ENCODE results near the gene CSTPP1.

The CSTPP1 gene, protein sequence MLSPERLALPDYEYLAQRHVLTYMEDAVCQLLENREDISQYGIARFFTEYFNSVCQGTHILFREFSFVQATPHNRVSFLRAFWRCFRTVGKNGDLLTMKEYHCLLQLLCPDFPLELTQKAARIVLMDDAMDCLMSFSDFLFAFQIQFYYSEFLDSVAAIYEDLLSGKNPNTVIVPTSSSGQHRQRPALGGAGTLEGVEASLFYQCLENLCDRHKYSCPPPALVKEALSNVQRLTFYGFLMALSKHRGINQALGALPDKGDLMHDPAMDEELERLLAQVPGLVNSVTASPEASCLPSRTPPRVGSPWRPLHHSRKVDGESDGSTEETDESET

DNA sequence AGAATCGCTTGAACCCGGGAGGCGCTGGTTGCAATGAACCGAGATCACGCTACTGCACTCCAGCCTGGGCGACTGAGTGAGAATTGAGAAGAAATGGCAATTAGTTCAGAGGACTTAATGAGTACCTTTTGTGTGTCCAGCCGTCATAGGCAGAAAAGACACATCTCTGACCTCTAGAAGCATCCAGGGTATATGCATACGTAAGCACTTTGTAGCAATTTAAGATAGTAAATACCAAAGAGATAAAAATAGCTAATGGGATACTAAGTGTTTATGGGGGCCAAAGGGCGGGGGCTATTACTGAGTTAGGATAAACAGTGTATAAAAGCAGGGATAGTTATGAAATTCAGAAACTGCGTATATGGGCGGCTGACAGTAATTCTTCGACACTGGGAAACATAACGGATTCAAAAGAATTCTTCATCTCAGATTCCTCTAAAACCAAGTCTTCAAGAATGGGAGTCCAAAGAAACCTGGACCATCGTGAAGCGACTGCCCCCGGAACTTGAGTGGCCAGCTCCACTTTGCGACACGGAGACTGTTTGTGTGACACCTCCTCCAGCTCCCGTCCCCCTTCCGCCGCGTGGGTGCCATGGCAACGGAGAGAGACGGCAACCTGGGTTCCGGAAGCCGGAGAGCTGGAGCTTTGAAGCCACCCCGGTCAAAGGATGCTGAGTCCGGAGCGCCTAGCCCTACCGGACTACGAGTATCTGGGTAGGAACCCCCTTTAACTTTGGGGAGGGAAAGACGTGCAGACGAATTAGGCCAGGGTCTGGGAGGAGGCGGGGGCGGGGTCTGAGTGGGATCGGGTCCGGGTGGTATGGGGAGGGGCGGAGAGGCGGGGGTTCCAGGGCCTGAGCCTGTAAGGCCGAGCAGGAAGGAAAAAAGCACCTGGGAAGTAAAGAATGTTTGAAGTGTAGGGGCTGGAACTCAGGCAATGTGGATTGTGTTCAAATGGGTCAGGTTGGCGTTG is at the start of gene CSTPP1:
CSTPP1 (plus strand) TSS at position 624 of the 973 bp plus-strand sequence; CDS start at position 669, 45 bp downstream.
- peak; percentile 5 for FAIRE-seq
- DNase-seq (ENCODE audit: low spot score) = peak; percentile 77

DNA sequence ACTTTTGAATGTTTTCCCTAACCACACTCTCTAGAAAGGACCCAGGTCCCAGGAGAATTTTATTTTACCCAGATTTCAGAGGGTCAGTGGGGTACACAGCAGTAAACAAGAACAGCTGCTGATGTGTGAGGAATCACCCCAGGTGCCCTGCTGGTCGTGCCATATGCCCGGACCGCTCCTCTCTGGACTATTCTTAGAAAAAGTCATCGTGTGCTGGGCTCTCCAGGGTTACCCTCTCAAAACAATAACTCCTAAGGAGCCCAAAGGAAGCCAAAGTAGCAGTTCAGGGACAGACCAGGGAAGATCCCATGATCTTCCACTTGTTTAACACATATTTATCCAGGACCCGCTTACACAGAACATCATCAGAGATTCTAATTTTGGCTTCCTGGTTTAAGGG is 47.9 kb upstream of the CSTPP1 start:
- no peak for FAIRE-seq
- no peak for DNase-seq (ENCODE audit: low spot score)

DNA sequence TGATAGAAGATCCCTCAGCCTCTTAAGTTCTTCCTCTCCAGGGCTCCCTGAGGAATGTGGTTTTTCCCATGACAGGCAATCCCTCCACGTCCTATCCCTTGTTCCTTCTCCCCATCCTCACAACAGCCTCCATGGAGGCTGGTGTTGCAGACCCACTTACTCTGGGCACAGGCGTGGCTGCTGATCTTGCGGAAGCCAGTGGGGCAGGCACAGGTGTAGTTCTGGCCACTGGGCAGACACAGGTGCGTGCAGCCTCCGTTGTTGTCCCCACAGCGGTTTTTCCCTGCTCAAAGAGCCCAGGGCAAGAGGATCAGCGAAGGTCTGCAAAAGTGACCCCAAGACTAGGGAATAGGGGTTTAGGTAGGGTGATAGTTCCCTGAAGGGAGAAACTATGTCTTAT is 47.3 kb upstream of the CSTPP1 start:
- FAIRE-seq (no peak), DNase-seq (ENCODE audit: low spot score) (no peak)

DNA sequence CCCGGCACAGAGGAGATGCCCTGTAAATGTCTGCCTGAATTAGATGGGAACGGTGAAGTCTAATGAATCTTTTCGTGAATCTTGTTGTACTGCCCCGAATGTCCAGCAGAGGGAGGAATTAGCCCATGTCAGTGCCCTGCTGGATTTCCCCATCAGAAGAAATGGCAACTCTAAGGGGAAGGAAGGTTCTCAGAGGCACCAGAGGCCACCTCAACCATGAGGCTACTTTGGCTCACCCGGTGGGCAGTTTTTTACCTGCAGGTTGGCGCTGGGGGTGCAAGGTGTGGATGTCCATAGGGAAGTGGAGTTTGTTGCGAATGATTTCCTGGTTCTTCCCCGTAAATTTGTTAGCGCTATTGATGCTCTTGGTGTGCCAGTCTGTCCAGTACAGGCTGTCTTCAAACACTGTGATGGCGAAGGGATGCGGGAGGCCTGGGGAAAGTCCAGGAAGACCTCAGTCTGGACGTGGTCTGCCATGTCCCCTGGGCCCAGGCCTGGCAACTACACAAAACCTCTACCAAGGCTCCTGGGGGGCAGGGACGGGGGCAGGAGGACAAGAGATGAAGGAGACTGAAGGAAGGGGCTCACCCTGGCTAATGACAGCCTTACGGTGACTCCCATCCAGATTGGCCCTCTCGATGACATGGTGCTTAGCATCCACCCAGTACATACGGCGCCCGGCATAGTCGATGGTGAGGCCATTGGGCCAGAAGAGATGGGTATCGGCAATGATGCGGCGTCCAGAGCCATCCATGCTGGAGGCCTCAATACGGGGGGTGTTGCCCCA is 46.7 kb upstream of the CSTPP1 start:
- FAIRE-seq (no peak), DNase-seq (ENCODE audit: low spot score) (peak; percentile 43)

DNA sequence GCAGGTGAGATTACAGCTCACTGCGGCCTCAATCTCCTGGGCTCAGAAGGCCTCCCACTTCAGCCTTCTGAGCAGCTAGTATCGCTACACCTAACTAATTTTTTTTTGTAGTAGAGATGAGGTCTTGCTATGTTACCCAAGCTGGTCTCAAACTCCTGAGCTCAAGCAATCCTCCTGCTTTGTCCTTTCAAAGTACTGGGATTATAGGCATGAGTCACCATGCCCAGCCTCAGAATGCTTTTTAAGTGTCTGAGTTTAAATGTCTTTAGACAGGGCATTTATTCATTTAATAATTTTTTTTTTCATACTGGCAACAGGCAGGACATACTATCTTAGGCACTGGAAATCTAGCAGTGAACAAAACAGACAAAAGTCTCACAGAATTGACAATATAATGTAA is 45.9 kb upstream of the CSTPP1 start:
- DNase-seq (ENCODE audit: low spot score) = no peak
- no peak for FAIRE-seq

DNA sequence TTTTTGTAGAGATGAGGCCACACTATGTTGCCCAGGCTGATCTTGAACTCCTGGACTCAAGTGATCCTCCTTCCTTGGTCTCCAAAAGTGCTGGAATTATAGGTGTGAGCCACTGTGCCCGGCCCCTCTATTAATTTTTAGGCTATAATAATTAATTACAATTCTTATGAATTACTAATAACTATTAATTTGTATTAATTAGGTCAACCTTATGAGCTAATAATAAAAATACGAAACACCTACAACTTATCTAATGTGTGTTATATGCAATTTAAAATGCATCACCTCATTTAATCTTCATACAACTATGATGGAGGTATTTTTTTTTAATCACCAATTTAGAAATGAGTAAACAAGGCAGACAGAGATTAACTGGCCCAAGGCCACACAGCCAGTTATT is 44.5 kb upstream of the CSTPP1 start:
- no peak for FAIRE-seq
- no peak for DNase-seq (ENCODE audit: low spot score)

DNA sequence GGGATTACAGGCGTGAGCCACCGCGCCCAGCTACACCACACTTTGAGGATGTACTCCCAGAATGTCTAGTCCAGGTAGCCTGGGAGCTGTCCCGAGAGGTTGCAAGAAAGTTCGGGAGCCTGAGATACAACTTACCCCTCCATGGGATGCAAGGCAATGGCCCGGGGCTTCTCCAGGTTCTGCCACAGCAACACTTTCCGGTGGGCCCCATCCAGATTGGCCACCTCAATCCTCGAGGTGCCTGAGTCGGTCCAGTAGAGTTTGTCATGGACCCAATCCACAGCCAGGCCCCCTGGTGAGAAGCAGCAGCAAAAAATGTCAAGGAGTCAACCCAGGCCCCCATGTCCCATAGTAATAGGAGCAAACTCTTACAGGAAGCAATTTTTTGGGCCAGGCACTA is 43.7 kb upstream of the CSTPP1 start:
- FAIRE-seq (no peak), DNase-seq (ENCODE audit: low spot score) (no peak)

DNA sequence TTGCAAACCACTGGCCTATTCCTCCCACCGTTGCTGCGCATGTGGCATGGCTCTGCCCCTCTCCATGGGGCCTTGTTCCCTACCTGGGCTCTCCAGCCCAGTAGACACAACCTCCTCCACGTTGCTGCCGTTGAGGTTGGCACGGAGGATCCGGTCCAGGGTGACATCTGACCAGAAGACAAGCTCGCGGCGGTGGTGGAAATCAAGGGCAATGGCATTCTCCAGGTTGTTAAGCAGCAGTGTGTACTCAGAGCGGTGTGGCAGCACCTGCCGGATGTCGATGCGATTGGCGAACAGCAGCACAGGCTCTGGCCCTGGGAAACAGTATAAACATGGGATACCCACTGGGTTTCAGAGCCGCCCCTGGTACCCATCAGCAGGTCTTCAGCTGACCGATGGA is 42.1 kb upstream of the CSTPP1 start:
- FAIRE-seq = no peak
- DNase-seq (ENCODE audit: low spot score) = no peak

DNA sequence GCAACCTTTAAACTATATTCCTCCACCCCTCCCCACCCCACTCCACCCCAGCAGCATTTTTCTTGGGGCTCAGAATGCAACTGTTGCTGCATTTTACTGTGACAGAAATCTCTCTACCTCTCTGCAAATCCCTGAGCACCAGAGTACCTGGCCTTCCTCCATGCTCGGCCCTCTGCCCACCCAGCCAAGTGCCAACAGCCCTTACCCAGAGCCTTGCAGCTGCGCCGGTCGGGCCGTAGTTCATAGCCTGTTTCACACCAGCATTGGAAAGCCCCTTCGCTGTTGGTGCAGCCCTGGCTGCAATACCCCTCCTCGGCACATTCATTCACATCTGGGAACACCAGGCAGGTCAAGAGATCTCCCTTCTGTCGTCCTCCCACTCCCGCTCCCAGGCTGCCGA is 41.6 kb upstream of the CSTPP1 start:
- DNase-seq (ENCODE audit: low spot score) = no peak
- FAIRE-seq = no peak

DNA sequence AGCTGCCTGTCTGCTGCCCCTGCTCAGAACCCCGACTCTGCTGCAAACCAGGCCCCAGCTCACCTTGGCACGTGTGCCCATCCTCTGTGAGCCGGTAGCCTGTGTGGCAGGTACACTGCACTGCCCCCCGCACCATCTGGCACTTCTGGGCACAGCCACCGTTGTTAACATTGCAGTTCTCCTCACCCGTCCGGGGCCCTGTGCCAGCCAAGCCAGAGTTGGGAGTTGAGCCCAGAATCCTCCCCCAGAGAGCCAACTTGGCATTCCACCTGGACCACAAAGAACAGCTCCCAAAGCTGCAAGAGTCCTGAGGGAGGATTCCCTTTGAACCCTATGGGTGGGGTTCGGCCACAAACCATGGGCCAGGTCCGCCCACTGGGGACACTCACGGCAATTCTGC is 40.7 kb upstream of the CSTPP1 start:
- DNase-seq (ENCODE audit: low spot score) (no peak), FAIRE-seq (no peak)

DNA sequence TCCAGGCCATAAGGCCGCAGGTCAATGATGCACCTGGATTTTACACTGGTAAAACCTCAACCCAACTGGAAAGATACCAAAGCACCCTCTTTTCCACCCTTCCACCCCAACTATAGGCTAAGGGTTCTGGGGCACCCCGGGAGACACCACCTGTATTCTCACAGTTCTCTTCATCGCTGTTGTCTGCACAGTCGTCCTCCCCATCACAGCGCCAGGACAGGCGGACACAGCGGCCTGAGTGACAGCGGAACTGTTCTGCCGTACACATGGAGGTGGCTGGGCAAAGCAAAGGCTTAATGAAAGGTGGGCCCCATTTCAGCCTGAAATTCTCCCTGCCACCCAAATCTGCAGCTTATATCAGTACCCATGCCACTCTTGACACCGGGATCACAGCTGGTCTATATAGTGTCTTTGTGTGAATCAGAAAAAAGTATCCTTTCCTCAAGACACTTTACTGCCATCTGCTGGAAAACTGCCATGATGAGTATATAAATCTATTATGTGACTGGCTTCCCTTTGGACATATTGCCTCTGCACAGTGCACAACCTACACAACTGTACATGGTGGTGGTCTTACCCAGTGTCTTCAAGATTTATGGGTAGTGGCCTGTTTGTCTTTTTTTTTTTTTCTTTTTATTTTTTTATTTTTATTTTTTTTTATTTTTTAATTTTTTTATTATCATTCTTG is 39.7 kb upstream of the CSTPP1 start:
- no peak for FAIRE-seq
- peak; percentile 29 for DNase-seq (ENCODE audit: low spot score)

DNA sequence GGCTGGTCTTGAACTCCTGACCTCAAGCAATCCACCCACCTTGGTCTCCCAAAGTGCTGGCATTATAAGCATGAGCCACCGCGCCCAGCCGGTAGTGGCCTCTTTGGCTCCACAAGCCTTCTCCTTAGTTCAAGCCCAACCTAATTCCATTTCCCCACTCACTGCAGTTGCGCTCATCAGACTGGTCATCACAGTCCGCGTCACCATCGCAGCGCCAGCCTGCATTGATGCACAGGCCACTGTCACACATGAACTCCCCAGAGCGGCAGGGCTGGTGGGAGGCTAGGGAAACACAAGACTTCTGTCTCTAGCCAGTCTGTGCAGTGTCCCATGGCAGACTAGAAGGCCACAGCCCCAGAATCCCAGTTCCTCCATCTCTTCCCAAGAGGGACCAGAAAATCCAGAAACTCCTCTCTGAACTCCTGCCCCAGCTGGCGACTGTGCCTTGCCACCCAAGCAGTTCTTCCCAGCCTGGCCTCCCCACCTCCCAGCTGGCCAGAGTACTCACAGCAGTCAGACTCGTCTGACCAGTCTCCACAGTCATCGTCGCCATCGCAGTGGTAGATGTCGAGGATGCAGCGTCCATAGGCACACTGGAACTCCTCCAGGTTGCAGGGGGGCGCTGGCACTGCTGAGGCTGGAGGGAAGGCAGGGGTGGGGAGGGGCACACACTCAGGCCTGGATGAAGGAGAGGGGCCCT is 38.0 kb upstream of the CSTPP1 start:
- FAIRE-seq (no peak), DNase-seq (ENCODE audit: low spot score) (no peak)

DNA sequence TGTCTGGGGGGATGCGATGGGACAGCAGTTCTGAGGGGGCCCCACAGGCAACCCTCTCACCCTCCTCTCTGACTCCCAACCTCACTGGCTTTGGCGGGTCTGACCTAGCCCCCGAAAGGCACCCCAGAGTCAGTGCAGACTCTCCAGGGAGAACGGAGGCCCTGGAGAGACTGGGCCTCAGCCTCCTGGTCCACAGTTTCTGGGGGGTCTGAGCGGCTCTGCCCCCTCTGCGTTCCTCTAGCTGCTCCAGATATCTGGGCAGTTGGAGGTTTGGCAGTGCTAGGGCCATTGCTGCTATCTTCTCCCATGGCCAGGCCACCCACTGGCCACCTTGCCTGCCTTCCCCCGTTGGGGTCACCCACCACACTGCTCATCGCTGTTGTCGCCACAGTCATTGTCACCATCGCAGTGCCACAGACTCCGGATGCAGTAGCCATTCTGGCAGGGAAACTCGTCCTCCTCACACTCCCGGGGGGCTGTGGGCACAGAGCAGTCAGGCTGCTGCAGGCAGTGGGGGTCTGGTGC is 37.0 kb upstream of the CSTPP1 start:
- FAIRE-seq (no peak), DNase-seq (ENCODE audit: low spot score) (no peak)

DNA sequence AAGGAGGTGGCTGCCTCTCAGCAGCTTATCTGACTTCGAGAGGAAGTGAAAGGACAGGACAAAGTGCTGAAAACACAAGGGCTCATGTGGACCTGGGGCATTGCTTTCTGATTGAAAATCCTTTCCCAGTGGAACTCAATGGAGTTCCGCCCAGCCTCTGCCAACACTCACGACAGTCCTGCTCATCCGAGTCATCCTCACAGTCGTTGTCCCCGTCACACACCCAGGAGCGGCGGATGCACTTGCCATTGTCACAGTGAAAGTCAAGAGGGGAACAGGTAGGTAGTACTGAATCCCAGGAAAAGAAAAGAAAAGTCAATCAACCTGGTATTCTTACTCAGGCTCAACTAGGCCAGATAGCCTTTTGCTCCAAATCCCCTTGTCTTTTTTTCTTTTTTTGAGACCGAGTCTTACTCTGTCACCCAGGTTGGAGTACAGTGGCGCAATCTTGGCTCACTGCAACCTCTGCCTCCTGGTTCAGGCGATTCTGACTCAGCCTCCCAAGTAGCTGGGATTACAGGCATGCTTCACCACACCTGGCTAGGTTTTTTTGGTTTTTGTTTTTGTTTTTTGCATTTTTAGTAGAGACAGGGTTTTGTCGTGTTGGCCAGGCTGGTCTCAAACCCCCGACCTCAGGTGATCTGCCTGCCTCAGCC is 36.3 kb upstream of the CSTPP1 start:
- no peak for FAIRE-seq
- DNase-seq (ENCODE audit: low spot score) = no peak

DNA sequence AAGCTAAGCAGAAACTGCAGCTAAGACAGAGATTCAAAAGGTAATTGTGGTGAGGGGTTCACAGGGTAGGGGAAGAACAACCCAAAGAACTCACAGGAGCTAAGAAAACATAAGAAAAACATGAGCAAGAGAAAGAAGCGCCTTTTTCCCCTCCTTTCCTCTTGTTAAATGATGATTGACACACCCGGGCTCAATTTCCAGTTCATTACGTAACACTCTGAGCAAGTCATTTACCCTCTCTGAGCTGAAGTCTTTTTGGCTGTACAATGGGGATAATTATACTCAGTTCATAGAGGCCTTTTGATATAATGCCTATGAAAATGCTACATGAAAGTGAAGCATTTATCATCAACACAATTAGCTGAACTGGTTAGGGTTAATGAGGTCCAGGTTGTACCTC is 35.4 kb upstream of the CSTPP1 start:
- FAIRE-seq (no peak), DNase-seq (ENCODE audit: low spot score) (no peak)

DNA sequence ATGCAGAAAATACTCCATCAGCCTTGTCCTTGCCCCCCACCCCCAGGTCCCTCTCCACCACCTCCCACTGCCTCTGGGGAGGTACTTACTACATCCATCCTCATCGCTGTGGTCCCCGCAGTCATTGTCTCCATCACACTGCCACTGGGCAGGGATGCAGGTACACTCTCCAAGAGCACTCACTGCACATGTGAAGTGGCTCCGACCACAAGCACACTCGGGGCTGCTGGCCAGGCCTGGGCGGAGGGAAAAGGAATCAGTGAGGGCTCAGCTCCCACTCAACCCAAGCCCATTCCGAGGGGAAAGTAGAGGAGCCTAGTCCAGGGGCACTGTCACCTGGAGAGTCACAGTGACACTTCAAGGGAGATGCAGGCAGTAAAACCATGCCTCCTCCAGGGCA is 33.9 kb upstream of the CSTPP1 start:
- no peak for FAIRE-seq

DNA sequence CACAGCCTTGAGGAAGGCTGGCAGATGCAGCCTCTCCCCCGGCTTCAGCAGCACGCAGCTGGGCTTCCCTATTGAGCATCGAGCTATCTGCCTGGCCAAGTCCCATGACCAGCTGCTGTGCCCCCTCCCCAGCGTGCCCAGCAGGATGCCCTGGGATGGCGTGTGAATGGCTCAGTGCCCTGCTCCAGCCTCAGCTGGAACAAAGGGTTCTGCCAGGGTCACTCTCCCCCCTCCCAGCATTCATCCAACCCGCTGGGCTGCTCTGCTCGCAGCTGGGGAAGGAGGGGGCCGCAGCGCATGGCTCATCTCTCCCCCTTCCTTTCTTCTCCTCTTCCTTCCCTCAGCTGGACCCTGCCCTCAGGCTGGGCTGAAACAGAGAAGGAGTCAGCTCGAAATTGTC is 32.7 kb upstream of the CSTPP1 start:
- no peak for DNase-seq (ENCODE audit: low spot score)
- no peak for FAIRE-seq

More for the DNA sequence above, 33.9 kb upstream of the CSTPP1 start:
- DNase-seq (ENCODE audit: low spot score) = no peak

DNA sequence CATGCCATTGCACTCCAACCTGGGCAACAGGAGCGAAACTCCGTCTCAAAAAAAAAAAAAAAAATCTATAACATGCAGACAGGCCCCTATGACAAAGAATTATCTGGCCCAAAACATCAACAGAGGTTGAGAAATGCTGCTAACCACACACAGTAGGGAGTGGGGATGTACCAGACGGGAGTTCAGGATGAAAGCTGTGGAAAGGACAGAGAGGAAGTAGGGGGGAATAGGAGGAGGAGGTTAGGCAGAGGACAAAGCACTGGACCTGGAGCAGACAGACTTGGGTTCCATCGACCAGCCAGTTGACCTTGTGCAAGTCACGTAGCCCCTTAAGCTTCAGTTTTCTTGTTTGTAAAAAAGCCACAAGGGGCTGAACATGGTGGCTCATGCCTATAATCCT is 30.8 kb upstream of the CSTPP1 start:
- FAIRE-seq (no peak), DNase-seq (ENCODE audit: low spot score) (no peak)

DNA sequence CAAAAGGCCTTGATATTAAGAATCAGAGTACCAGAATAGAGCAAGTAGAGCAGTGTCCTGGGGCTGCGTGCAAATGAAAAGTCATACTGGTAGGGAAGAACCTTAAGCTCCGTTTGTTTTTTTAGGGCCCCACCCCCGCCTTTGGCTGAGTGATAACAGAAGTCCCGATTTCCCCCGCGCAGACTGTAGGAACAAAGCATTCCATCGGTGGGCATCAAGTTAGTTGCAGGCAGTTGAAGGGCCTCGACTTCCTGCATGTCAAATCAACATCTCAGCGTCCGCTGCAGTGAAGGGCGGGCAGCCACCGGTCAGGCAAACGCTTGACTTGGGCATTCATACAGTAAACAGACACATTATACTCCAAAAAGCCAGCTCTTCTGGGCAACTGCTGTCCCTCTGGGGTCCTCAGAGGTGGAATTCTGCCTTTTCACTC is 29.9 kb upstream of the CSTPP1 start:
- no peak for FAIRE-seq
- no peak for DNase-seq (ENCODE audit: low spot score)

DNA sequence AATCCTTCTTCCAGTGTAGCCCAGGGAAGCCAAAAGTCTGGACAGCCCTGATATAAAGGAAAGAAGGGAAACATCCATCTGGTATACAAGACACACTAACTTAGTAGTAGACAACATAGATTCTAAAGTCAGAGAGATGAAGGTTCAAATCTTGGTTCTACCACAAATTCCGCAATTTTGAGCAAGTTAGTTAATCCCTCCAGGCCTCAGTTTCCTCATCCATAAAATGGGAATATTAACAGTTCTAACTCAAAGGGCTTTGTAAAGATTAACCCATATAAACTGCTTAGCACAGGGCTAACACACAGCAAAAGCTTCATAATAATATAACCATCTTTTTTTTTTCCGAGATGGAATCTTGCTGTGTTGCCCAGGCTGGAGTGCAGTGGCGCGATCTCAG is 29.0 kb upstream of the CSTPP1 start:
- DNase-seq (ENCODE audit: low spot score) (no peak), FAIRE-seq (no peak)
